Tongue (tissue), 2 donors: ENCODE results near the gene DNM1L. TPM values are rescaled to one million over a fixed set of nuclear protein-coding genes. Genes with fewer than 3 reads are reported as not detected.
A peak's percentile ranks its signal among the peaks of the same experiment; 100 is the strongest.
"Not testable (repeated sequence)": the region's sequence is repeated elsewhere in the genome, so short reads cannot be mapped to it uniquely, and the experiment has no call there.

Source experiments
- DNase-seq: peaks from one replicate; pipeline ENCODE4 v3.0.0-alpha.2; 2015
- total RNA-seq: library from RNA; depleted of rRNA; stranded (reverse); fragments of >200 nt; gene quantifications from one replicate; pipeline ENCODE4 v1.2.3, GENCODE V29; 2014

DNM1L gene
- total RNA-seq, 1 donor from 2014 or later: 84.6 TPM

DNA sequence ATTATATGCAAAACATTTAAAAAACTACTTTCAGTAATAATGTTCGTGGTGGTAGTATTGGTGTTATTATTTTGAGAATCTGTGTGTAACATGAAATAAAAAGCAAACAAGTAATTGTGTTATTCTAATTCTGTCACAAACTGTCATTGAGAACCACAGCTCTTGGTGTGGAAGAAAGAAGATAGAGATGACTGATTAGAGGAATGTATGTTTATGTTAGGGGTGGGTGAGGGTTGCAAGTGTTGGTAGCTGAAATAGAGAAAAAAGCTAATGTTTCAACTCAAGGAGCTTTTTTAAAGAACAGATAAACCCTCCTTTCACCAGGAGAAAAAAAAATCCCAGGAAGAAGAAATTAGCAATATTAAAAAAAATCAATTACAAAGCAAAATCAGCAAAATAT is 18.3 kb downstream of the DNM1L start:
- DNase-seq: no peak

DNA sequence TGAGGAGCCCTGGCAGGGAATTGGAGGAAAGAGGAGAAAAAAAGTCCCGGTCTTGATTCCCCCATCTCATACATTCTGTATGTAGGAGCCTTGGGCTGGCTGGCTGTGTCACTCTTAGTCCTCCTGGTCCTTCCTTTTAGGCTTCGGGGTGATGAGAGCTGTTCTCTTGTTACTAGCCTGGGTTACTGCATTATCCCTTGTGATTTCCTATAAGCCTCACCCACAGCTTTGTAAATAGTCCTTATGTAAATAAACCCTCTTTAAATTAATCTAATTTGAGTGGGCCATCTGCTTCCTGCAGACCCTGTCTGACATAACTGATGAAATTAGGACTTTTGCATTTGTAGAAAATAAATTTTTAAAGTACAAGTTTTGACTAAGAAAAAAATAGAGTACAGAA is 19.2 kb downstream of the DNM1L start:
- no peak for DNase-seq

DNA sequence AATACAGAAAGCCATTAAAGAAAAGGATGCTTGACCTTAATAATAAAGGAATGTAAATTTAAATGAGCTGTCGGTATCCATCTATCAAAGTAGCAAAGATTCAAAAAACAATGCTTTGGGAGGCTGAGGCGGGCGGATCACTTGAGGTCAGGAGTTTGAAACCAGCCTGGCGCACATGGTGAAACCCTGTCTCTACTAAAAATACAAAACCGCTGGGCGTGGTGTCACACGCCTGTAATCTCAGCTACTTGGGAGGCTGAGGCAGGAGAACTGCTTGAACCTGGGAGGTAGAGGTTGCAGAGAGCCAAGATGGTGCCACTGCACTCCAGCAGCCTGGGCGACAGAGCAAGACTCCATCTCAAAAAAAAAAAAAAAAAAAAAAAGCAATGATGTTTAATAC is 20.3 kb downstream of the DNM1L start:
- not testable (repeated sequence) for DNase-seq

DNA sequence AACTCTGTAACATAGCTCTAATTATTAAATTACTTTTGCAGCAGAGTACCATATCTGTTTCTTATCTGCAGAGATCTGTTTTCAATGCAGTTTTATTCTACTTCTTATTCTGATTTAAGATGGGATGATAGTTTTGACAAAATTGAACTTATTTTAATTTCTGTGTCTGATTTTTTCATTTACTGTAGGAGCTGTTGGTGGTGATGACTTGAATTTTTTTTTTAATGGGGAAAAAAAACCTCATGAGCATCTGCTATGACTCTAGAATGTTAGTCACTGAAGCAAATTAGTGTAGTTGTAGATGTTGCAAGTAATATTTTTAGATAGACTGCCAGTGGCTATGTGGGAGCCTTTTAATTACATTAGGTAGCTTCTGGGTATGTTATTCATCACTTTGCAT is 23.4 kb downstream of the DNM1L start:
- DNase-seq: no peak

DNA sequence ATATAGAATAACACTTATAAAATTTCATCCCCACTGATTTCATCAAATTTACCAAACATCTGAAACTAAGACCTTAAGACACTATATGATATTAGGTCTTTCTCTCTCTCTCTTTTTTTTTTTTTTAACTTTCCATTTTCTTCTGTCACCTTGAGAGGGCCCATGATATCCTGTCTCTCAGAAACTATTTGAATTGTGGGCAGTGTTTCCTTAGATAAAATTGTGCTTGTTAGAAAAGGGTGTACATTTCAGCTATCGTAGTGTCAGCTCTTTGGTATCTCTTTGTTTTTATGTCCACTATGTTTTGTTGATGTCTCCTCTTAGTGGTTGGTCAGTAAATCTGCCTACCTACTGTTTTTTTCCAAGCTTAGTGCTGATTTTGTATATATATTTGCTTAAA is 23.8 kb downstream of the DNM1L start:
- DNase-seq: no peak

DNA sequence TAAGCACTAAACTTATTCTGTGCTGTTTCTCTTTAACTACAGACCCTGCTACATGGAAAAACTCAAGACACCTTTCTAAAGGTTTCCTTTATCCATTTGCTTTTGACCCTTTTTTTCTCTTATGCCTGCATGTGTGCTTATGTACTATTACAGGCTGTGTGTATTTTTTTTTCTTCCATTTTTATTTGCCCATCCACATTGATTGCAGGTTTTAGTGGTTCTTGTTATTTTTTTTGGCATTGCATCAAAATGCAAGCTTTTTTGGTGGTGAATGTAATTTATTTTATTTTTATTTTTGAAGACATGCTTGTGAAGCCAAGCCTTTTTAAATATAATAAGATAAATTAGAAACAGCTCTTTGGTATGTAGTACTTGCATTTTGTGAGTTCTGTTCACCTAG is 26.7 kb downstream of the DNM1L start:
- DNase-seq: no peak

DNA sequence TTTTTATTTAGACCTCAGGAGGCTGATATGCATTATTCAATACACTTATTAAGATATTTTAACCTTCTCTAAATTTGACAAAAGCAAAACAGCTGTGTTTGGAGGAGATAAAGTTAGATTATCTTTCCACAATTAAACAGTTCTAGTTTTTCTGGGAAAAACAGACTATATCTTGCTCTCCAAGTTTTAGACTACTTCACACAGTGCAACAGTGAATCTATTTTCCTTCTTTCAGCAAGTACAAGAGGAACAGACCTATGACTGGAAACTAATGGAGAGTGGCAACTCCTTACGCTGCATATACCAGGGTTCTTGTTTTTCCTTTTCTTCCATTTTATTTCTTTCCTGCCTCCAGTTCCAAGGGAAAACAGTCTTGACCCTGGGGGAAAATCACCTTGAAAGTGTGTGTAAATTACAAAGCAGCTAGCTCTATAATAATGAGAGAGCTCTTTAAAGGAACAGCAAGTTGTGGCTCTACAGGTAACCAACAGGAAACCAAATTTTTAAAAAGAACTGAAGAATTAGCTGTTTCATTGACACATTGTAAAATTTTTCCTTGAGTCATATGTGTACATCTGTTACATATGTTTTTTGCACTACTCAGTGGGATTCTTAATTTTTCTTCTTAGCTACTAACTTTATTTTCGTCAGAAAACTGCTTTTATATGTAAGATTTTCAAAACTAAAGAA is 27.4 kb downstream of the DNM1L start:
- no peak for DNase-seq

DNA sequence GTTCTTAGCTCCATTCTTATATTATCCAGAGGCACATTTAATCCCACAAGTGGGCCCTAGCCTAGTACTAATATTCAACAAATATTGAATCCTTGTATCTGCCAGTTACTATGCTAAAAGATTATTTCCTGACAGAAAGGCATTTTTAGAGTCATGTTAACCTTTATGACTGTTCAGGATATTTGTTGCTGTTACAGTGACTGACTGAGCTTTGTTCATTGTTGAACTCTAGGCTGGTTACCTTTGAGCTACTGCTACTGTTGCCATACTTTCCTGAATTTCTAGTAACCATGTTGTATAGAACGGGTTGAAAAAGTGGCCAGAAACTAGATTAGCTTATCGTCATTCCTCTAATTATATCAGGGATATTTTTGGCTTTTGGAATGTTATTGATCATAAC is 29.8 kb downstream of the DNM1L start:
- no peak for DNase-seq

DNA sequence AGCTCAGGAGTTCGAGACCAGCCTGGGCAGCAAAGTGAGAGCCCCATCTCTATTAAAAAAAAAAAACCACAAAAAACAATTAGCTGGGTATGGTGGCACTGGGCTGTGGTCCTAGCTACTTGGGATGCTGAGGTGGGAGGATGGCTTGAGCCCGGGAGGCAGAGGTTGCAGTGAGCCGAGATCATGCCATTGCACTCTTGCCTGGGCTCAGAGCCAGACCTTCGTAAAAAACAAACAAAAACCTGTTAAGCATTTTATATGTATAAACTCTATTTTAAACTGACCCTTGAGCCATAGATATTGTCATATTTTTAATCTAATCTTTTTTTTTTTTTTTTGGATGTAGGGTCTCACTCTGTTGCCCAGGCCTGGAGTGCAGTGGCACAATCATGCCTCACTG is 35.7 kb downstream of the DNM1L start:
- no peak for DNase-seq

DNA sequence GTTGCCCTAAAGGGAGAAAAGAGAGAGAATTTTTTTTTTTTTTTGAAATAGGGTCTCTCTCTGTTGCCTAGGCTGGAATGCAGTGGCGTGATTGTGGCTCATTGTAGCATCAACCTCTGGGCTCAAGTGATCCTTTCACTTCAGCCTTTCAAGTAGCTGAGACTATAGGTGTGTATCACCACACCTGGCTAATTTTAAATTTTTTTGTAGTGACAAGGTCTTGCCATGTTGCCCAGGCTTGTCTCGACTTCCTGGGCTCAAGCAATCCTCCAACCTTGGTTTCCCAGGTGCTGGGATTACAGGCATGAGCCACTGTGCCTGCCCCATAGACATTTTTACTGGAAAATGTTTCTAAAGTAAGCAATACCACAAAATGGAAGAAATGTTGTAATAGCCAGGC is 39.8 kb downstream of the DNM1L start:
- no peak for DNase-seq

DNA sequence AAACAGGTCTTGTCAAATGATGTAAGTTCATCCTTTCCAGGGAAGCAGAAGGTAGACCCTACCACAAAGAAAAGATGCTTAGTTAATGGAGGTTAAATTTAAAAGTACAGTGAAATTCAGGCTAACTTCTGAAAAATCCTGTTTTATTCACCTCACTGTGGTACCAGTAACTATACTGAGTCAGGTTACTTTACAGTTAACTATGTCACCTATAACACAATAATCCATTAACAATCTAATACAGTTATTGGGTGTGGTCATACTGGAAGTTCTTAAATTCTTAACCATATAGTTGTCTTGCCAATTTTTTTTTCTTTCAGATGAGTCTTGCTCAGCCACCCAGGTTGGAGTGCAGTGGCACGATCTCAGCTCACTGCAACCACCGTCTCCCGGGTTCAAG is 46.2 kb downstream of the DNM1L start:
- DNase-seq: not testable (repeated sequence)

DNA sequence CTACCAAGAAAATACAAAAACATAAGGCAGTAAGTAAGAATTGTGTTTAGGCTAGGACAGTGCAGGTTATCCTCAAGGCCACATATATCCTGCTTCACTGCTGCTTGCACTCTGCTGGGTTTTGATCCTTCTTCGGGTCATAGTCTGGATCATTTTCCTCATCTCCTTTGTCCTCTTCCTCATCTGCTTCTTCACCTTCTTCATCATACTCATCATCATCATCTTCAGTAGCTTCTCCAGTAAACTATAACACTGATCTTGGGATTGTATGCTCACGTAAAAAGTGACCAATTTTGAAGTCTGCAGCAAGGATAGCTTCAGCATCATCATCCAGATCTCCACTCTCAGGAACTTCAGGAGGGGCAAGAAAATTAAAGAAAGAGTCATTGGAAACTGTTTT is 47.2 kb downstream of the DNM1L start:
- DNase-seq: no peak

DNA sequence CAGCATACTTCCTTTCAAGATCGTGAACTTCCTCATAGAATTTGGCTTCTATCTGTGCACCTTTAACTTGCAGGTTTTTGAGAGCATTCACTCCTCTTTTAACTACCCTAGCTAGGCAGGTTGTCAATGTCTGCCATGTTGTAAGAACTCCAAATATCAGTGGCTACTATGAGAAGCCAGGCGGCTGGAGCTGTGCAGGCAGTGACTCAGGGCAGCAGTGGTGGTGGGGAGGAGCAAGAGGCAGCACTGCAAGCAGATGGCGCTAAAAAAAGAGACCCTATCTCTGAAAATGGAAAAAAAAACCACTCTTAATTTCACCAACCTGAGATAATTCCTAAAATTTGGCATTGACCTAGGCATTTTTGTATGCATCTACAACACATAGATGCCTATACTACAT is 48.1 kb downstream of the DNM1L start:
- DNase-seq: no peak

DNA sequence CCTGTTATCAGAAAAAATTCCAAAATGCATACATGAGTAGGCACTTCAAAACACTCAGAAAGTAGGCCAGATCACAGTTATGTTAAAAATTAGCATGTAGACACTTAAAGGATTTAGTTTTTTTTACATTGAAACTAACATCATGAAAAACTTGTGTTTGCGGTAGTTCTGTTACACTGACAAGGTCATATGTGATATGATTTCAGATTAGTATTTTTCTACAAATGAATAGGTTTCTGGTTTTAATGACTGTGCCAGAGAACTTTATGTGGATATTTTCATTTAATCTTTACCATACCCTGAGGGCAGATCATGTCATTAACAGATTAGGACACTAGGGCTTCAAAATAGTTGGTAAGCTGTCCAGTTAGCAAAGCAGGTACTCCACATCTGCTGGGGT is 55.9 kb downstream of the DNM1L start:
- no peak for DNase-seq

DNA sequence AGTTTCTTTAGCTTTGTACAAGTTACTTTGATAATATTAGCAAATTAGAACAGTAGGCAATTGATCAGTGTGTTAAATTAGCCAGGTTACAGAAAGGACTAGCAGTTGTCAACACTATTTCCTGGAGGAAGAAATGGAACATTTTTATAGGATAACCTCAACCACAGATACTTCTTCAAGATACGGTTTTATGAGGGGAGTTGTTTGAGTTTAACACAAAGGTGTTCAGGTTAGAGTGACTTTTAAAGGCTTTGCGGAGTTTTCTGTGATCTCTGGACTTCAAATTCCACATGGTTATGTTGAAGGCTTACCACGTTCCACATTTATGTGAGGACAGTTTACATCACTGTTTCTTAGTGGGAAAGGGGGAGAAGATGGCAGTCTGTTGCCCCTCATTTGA is 57.3 kb downstream of the DNM1L start:
- DNase-seq: no peak

DNA sequence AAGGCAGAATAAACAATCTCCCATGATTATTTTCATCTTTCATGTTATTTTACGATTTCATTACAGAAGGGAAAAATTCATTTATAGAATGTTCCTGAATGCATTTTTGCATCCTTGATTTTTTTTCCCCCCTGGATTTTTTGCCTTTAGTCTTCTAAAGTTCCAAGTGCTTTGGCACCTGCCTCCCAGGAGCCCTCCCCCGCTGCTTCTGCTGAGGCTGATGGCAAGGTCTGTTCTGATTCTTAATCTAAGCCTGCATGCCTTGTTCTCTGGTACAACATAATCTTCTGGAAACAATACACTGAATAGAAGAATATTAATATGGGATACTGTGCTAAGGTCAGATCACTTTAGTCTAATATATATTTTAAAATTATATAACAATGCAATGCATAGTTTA is 58.6 kb downstream of the DNM1L start:
- DNase-seq: no peak

DNA sequence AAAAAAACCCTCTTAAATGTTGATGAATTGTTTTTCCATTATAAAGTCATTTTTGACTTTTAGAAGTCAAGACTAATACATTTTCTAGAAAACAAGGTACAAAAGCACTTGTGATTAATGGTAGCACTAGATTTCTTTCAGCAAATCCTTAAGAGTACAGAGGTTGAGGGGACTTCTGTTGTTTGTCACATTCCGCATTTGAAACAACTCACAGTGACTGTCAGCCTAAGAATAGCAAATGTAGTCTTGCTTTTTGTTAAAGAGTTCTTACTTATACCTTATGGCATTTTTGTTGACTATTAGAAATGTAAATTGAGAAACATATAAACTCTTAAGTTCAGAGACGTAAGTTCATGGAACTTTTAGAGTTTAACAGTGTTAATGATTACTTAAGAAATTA is 60.2 kb downstream of the DNM1L start:
- DNase-seq: no peak

DNA sequence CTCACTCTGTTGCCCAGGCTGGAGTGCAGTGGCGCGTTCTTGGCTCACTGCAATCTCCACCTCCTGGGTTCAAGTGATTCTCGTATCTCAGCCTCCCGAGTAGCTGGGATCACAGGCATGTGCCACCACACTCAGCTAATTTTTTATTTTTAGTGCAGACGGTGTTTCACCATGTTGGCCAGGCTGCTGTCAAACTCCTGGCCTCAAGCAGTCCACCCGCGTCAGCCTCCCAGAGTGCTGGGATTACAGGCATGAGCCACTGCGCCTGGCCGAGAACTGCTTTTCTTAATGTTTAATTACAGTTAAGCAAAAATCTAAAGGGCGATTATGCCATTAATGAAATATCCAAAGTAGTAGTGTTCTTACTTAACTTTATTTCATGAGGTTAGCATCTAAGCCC is 63.0 kb downstream of the DNM1L start:
- DNase-seq: no peak

DNA sequence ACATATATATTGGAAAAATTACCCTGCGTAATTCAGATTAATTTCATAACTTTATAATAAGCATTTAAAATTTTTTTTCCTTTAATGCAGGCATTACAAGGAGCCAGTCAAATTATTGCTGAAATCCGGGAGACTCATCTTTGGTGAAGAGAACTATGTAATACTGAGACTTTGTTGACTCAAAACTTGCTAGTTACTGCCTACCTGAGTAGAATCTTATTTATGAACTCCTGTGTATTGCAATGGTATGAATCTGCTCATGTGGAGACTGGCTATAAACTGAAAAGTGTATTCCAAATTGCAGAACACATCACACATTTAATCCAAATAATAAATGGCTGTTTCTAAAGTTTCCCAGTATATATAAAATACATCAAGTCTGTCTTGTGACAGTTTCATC is 64.2 kb downstream of the DNM1L start:
- DNase-seq: no peak

DNA sequence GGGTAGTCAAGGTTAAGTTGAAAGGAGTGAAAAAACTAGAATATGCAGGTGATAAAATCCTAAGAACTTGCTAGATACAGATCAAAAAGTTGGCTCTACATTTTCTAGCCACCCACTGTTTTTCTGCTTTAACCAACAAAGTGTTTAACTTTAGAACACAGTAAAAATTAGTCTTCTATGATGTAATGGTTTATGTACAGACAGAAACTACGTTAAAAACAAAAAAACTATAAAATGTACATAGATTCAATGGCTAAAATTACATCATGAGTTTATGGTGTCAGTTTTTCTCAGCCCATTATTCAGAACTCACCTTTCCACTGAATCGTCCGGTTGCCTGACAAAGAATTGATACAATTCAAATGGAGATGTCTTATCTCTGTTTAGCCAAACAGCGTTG is 74.5 kb downstream of the DNM1L start:
- no peak for DNase-seq

DNA sequence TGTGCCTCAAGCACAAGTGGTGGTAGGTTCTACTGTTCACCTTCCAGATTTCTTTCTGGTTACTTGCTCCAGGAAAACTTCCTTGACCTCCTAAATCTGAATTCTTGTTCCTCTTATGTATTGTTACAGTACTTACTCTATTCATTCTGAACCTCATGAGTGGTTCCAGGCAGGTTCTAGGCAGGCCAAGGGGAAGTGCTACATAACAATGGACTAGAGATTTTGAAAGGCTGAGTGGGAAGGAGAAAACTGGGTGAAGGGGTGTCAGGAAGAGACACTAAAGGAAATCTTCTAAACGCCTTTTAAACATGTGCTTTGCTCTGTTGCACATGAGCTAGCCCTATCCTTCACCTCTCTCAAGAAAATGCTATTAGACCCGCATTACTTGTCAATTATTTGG is 75.0 kb downstream of the DNM1L start:
- no peak for DNase-seq

DNA sequence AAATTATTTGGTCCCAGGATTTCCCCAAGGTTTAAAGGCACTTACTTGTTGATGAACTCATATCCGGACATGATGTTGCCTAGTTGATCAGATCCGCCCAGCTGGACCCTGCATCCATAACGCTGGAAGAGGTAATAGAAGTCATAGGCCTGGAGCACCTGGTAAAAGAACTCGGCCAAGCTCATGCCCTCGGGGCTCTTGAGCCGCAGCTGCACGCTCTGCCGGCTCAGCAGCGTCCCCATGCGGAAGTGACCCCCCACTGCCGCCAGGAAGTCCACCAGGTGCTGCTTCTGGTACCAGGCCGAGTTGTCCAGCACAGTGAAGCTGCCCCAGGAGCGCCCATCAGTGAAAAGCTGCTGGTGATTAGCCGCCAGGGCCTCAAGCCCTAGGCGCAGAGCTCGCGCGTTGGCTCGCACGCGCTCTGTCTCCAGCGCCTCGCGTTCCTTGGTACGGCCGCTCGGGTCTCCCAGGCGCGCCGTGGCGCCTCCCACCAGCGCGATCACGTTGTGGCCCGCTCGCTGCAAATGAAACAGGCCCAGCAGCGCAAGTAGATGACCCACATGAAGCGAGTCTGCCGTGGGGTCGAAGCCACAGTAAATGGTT is 76.1 kb downstream of the DNM1L start:
- DNase-seq: peak; percentile 79

DNA sequence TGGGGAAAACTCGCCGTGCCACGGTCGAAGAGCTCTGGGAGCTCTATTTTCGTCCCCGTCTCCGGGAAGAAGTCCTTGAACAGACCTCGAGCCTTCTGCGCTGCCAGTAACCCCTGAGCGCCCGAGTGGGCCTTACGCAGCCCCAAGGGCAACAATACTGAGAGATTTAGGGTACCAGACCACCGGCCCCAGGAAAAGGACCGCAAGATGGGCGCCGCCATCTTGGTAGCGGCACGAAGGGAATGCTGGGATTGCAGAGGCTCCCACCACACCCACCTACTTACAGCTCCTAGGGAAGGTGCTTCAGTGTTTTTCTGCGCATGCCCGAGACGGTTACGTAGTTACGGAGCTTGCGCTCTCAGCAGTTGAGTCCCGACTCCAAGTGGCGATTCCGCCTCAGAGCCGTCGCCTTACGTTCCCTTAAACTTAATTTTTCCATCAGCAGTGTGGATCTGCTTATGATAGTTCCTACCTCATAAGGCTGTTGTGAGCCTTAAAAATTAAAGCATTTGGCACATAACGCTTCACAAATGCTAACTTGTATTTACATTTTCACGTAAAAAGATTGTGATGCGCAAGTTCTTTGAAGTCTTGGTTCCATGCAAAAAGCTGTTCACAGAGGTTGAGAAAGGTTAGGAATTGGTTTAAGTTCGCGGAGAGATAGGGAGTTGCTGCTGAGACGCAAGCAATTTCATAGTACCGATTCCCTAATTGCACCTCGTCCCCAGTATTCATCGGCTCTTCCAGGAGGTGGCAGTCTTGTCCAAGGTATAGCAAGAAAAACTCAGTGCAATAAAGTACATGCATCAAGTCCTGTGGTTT is 76.8 kb downstream of the DNM1L start, which contains the start of gene YARS2:
Gene YARS2, minus strand, starts transcription at position 244 of the 822 bp plus-strand sequence. Its CDS starts 23 bp downstream, at position 221.
- peak; percentile 99 for DNase-seq
